K562 (cell line): ENCODE results near the gene ZNF679. TPM values are rescaled to one million over a fixed set of nuclear protein-coding genes. Genes with fewer than 3 reads are reported as not detected.
A peak's percentile ranks its signal among the peaks of the same experiment; 100 is the strongest.

Source experiments
- BDP1 ChIP-seq: IDR thresholded peaks from 3 replicates; pipeline ENCODE4 v1.6.1; 2011; ENCODE audit not compliant: insufficient read length, insufficient read depth
- E2F4 ChIP-seq: sonication (generic); formaldehyde crosslinking; IDR thresholded peaks from 2 replicates; pipeline ENCODE4 v1.8.0; 2022; ENCODE audit warnings: mild to moderate bottlenecking, low read depth, missing genetic modification reagents
- EHMT2 ChIP-seq: fragments of 450-650 bp; IDR thresholded peaks from 2 replicates; pipeline ENCODE4 v1.6.1; 2018; ENCODE audit warnings: antibody characterized with exemption
- GABPA ChIP-seq: fragments of 200-800 bp; sonication (Bioruptor generic); conservative IDR thresholded peaks from 2 replicates; pipeline ENCODE4 v1.6.1; 2016; ENCODE audit warnings: low read depth, missing genetic modification characterization, missing compliant biosample characterization
- IRF9 ChIP-seq: fragments of 450-650 bp; IDR thresholded peaks from 2 replicates; pipeline ENCODE4 v1.6.1; 2016; ENCODE audit warnings: missing biosample characterization, missing genetic modification characterization
- PHF20 ChIP-seq: fragments of 450-650 bp; IDR thresholded peaks from 2 replicates; pipeline ENCODE4 v1.6.1; 2018; ENCODE audit not compliant: partially characterized antibody
- RNF2 ChIP-seq: sonication (generic); IDR thresholded peaks from 2 replicates; pipeline ENCODE4 v1.6.1; 2016
- SIN3B ChIP-seq: fragments of 450-650 bp; IDR thresholded peaks from 2 replicates; pipeline ENCODE4 v1.6.1; 2017; ENCODE audit warnings: low read depth, mild to moderate bottlenecking, moderate library complexity
- TAF1 ChIP-seq: IDR thresholded peaks from 2 replicates; pipeline ENCODE4 v1.6.1; 2011; ENCODE audit warnings: mild to moderate bottlenecking, low read length, moderate library complexity; ENCODE audit not compliant: insufficient read depth, control insufficient read depth, severe bottlenecking; ENCODE audit errors: extremely low read depth
- ZBTB43 ChIP-seq: sonication (generic); formaldehyde crosslinking; IDR thresholded peaks from 2 replicates; pipeline ENCODE4 v1.8.0; 2023; ENCODE audit warnings: mild to moderate bottlenecking, missing genetic modification reagents
- ZNF174 ChIP-seq: fragments of 250-450 bp; sonication (Bioruptor Pico); IDR thresholded peaks from 2 replicates; pipeline ENCODE4 v1.4.0; 2020; ENCODE audit warnings: mild to moderate bottlenecking
- ZNF407 ChIP-seq: fragments of 450-650 bp; IDR thresholded peaks from 2 replicates; pipeline ENCODE4 v1.6.1; 2016; ENCODE audit warnings: low read depth
- polyA plus RNA-seq, 8 experiments: library from polyadenylated mRNA; depleted of rRNA in 4 of 8; stranded (reverse) in 5 of 8; unstranded in 3 of 8; fragments of >200 nt; fragmentation: Nextera tagmentation in 2 of 8; fragmentation: Illumina TruSeq in 1 of 8; extraction: Ambion mirVana in 2 of 8; extraction: Trizol in 1 of 8; gene quantifications; 2 replicates each; pipeline versions ENCODE4 v1.2.1 to v1.2.3, GENCODE V29; 2011 to 2014; ENCODE audit warnings: inconsistent platforms in 1 of 8, missing spikeins in 1 of 8
- total RNA-seq, 7 experiments: library from RNA; depleted of rRNA in 6 of 7; stranded (reverse); fragments of >200 nt in 6 of 7; fragmentation: Illumina TruSeq in 2 of 7; extraction: Trizol in 2 of 7; gene quantifications; 2 replicates each; pipeline versions ENCODE4 v1.2.1 to v1.2.3, GENCODE V29; 2011 to 2021; ENCODE audit warnings: low replicate concordance in 1 of 7
- TF ChIP-seq, protein P1 (sequence below): fragments of 450-650 bp; formaldehyde crosslinking; IDR thresholded peaks from 2 replicates; pipeline ENCODE4 v1.4.0; 2020; ENCODE audit warnings: mild to moderate bottlenecking, moderate library complexity

The ZNF679 gene
- total and polyA plus RNA-seq, 9 of the 15 experiments (the other 6 are each of a cell fraction or from before 2014, with no cell fraction given): not detected

- TF ChIP-seq ZNF407 (no peak), EHMT2 (no peak), ZNF174 (CRISPR knock-in tag) (no peak), PHF20 (peak; percentile 67), ZBTB43 (CRISPR knock-in tag) (0 out of 2 replicates have a peak, but pooled peaks have one; percentile 28), E2F4 (CRISPR knock-in tag) (no peak), TAF1 (peak; percentile 72), RNF2 (no peak), GABPA (tag) (peak; percentile 87), IRF9 (no peak), BDP1 (no peak), SIN3B (peak; percentile 69; the same call in 1 of the 2 replicates)
- TF ChIP-seq, protein P1, sequence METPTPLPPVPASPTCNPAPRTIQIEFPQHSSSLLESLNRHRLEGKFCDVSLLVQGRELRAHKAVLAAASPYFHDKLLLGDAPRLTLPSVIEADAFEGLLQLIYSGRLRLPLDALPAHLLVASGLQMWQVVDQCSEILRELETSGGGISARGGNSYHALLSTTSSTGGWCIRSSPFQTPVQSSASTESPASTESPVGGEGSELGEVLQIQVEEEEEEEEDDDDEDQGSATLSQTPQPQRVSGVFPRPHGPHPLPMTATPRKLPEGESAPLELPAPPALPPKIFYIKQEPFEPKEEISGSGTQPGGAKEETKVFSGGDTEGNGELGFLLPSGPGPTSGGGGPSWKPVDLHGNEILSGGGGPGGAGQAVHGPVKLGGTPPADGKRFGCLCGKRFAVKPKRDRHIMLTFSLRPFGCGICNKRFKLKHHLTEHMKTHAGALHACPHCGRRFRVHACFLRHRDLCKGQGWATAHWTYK: no peak
These were observed 85.6 kb downstream of the ZNF679 start, which contains the start of gene ZNF736 (continued) for GRCh38 chr7:64313740-64314491.
